Hippocampal formation (tissue), 2 donors: ENCODE data around the gene PFKM.
A peak's percentile ranks its signal among the peaks of the same experiment; 100 is the strongest.

Source experiments
- DNase-seq, 2 donors: peaks; one replicate each; lab custom pipeline; 2025; lab: John Stamatoyannopoulos, UW

Gene PFKM

GRCh38 chr12:48119078-48119833 is at the start of gene PFKM:
TSS of gene PFKM (plus strand) at chr12:48119364. CDS start at chr12:48122775, 3,411 bp downstream.
- DNase-seq, result peak; percentile 51 to 80

- no peak for DNase-seq
Observed at GRCh38 chr12:48070033-48070432, 49.1 kb upstream of the PFKM start.

- no peak for DNase-seq
Observed at GRCh38 chr12:48070731-48071130, 48.4 kb upstream of the PFKM start.

GRCh38 chr12:48071808-48072207 is 47.4 kb upstream of the PFKM start:
- no peak for DNase-seq

GRCh38 chr12:48072266-48072665 is 46.9 kb upstream of the PFKM start:
- DNase-seq, result no peak

GRCh38 chr12:48074266-48074665 is 44.9 kb upstream of the PFKM start:
- no peak for DNase-seq

- DNase-seq, result no peak
Observed at GRCh38 chr12:48075832-48076231, 43.3 kb upstream of the PFKM start.

GRCh38 chr12:48077111-48077510 is 42.1 kb upstream of the PFKM start:
- DNase-seq, result no peak

- DNase-seq, result no peak
Observed at GRCh38 chr12:48078901-48079300, 40.3 kb upstream of the PFKM start.

GRCh38 chr12:48080285-48080684 is 38.9 kb upstream of the PFKM start:
- no peak for DNase-seq

GRCh38 chr12:48080821-48081220 is 38.3 kb upstream of the PFKM start:
- DNase-seq, result no peak

GRCh38 chr12:48084066-48084465 is 35.1 kb upstream of the PFKM start:
- peak in 1 of 2 donors; percentile 21 for DNase-seq

GRCh38 chr12:48084841-48085460 is 34.2 kb upstream of the PFKM start:
- no peak for DNase-seq

GRCh38 chr12:48086327-48086726 is 32.8 kb upstream of the PFKM start:
- no peak for DNase-seq

GRCh38 chr12:48092611-48093010 is 26.6 kb upstream of the PFKM start:
- no peak for DNase-seq

- DNase-seq, result no peak
Observed at GRCh38 chr12:48104531-48104930, 14.6 kb upstream of the PFKM start.

- no peak for DNase-seq
Observed at GRCh38 chr12:48105321-48105866, 13.8 kb upstream of the PFKM start.

GRCh38 chr12:48105867-48106680 is 13.1 kb upstream of the PFKM start, which contains the start of gene SENP1:
TSS of gene SENP1 (minus strand) at chr12:48106079. CDS start at chr12:48101472, 4,607 bp downstream.
- peak; percentile 91 to 97 for DNase-seq

GRCh38 chr12:48106681-48107613 is 12.2 kb upstream of the PFKM start:
- no peak for DNase-seq

- DNase-seq, result no peak
Observed at GRCh38 chr12:48109424-48109823, 9.7 kb upstream of the PFKM start.

- DNase-seq, result no peak
Observed at GRCh38 chr12:48110691-48111311, 8.4 kb upstream of the PFKM start.
